Large intestine (tissue), 3 donors: ENCODE measurements around the gene MAJIN. TPM values are rescaled to one million over a fixed set of nuclear protein-coding genes. Genes with fewer than 3 reads are reported as not detected.
"Not testable (repeated sequence)": the region's sequence is repeated elsewhere in the genome, so short reads cannot be mapped to it uniquely, and the experiment has no call there.

ENCODE experiments used
- DNase-seq, 2 donors: peaks; one replicate each; pipeline versions ENCODE4 v3.0.0 to v3.0.0-alpha.2; 2013
- H3K27ac ChIP-seq: one replicate; pipeline ENCODE4 v1.5.1; 2013; ENCODE audit warnings: low read length
- H3K27me3 ChIP-seq: 2 replicates; pipeline ENCODE4 v1.6.1; 2013; ENCODE audit warnings: low read length; ENCODE audit not compliant: control insufficient read depth, insufficient read depth
- H3K36me3 ChIP-seq: 2 replicates; pipeline ENCODE4 v1.6.1; 2013; ENCODE audit warnings: low read length; ENCODE audit not compliant: control insufficient read depth, insufficient read depth
- H3K4me1 ChIP-seq: one replicate; pipeline ENCODE4 v1.6.1; 2013; ENCODE audit warnings: low read length; ENCODE audit not compliant: control insufficient read depth, insufficient read depth
- H3K4me3 ChIP-seq: one replicate; pipeline ENCODE4 v1.5.1; 2013; ENCODE audit warnings: low read length
- H3K9me3 ChIP-seq: one replicate; pipeline ENCODE4 v1.6.1; 2013; ENCODE audit warnings: mild to moderate bottlenecking, low read depth, low read length, moderate library complexity; ENCODE audit not compliant: control insufficient read depth
- WGBS: methylation state at CpG from one replicate; pipeline ENCODE4 v1.1.5; 2013; ENCODE audit warnings: low lambda C conversion rate; ENCODE audit not compliant: insufficient coverage; 5-methylcytosine and 5-hydroxymethylcytosine counted together
- polyA plus RNA-seq: library from polyadenylated mRNA; unstranded; fragments of 120-200 nt; gene quantifications from one replicate; pipeline ENCODE4 v1.2.1, GENCODE V29; 2013

MAJIN gene
- polyA plus RNA-seq, 1 donor = 0.09 TPM

DNA sequence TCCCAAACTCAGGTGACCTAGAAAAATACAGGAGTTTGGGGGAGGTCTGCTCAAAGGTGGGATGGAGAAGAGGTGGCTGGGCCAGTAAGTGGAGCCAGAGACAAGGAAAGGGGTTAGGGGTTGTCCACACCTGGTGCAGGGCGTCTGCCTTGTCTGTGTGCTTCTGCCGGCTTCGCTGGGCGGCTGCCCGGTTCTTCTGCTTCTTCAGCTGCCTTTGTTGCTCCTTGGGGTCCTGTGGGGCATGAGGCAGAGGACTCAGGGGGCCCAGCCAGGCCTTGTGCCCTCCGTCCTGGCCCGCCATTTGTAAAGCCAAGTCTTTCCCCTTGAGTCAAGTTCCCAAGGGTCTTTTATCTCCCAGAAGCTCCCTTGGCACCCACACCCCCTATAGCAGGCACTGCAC lies 22.4 kb upstream of the MAJIN start:
- Histone ChIP-seq H3K4me3 (no peak overlapping the region), H3K9me3 (no peaks in the 10 kb centered on the region), H3K4me1 (peaks cover 44% of the 10 kb centered on the region), H3K27me3 (no peaks in the 10 kb centered on the region), H3K27ac (no peak overlapping the region), H3K36me3 (peaks cover 14% of the 10 kb centered on the region)
- WGBS = no CpG with 5 or more reads among the region's 7 CpGs
- DNase-seq = no peak

DNA sequence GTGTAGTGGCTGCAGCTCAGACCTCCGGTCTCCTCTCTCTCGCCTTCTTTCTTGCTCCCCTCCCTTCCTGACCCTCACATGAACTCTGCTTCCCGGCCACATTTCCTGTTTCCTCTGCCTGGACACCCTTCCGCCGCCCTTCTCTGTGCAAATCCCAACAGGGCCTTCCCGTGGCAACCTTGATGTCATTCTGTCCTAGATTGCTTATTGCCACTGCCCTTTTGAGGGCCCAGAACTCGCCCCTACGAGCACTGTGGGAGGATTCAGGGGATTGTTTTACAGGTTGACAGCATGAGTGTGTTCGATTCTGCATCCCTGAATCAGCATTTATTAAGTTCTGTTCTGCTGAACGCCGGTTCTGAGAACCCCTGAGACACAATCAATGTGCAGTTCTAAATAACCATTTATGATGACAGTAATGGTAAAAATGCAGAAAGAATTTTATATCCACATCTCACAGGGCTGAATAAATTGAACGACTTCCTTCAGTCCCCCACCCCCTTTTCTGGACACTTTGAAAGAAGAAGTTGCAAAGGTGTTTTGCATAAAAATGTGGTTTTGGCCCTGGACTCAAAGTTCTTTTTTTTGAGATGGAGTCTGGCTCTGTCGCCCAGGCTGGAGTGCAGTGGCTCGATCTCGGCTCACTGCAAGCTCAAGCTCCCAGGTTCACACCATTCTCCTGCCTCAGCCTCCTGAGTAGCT lies 18.5 kb upstream of the MAJIN start:
- Histone ChIP-seq H3K9me3 (no peaks in the 10 kb centered on the region), H3K27me3 (no peaks in the 10 kb centered on the region), H3K36me3 (peaks cover 20% of the 10 kb centered on the region), H3K4me3 (no peak overlapping the region), H3K4me1 (peaks cover 19% of the 10 kb centered on the region), H3K27ac (peak overlapping the region; percentile 18)
- peak in 1 of 2 donors; percentile 33 for DNase-seq
- WGBS = 0% methylated on average over 1 of the region's 15 CpGs

DNA sequence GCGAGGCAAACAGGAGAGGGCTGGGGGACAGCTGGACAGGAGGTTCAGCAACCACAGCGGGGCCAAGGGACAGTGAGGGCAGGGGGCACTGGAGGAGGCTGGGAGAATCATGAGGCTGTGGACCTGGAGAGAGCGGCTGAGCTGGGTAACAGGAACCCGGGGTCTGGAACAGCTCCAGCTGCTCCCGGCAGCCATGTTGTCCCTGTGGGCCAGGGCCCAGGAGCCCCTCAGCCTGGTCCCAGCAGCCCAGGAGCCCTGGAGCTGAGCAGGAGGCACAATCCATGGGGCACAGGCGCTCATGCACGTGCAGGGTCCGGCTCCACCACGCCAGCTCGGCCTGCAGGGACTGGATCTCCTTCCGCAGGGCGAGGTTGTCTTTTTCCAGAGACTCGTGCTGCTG lies 17.5 kb upstream of the MAJIN start:
- H3K36me3 ChIP-seq = peaks cover 20% of the 10 kb centered on the region
- WGBS = no CpG with 5 or more reads among the region's 13 CpGs
- no peak overlapping the region for H3K27ac ChIP-seq
- H3K9me3 ChIP-seq = no peaks in the 10 kb centered on the region
- peaks cover 19% of the 10 kb centered on the region for H3K4me1 ChIP-seq
- no peak for DNase-seq
- no peaks in the 10 kb centered on the region for H3K27me3 ChIP-seq
- H3K4me3 ChIP-seq = no peak overlapping the region

DNA sequence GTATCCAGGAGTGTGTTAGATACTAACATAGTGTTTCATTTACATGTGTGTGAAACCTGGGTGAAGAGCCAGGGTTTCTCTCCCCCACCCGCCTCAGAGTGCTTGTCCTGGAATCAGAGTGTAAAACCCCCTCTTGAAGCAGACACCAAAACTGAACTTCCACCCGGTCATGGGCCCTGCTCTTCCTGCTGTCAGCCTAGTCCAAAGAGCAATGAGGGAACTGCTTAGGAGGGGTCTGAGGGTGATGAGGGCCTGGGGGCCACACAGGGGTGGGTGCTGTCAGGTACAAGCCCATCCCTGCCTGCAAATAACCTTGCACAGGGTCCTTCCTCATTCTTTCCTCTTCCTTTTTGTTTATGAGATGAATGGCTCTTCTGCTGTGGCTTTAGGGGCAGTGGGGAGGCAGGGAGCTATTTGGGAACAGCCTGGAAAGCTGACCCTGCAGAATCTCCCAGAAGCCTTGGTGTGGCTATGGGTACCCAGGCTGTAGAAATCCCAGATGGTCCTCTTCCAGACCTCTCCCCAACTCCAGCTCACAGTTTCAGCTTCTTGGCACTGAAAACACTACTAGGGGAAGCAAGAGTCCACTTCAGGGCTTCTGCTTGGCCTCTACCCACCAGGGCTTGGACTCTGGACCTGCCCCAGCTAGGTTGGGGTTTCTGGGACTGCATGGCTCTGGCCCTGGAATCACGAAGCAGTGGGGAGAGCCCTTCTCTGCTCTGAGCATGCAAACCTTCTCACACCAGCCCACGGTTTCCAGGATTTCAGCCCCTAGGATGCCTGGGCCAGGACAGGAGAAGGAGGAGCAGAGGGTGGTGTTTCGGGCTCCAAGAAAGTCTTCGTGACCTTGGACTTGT lies 16.3 kb upstream of the MAJIN start:
- no CpG with 5 or more reads among the region's 6 CpGs for WGBS
- H3K27me3 ChIP-seq = no peaks in the 10 kb centered on the region

DNA sequence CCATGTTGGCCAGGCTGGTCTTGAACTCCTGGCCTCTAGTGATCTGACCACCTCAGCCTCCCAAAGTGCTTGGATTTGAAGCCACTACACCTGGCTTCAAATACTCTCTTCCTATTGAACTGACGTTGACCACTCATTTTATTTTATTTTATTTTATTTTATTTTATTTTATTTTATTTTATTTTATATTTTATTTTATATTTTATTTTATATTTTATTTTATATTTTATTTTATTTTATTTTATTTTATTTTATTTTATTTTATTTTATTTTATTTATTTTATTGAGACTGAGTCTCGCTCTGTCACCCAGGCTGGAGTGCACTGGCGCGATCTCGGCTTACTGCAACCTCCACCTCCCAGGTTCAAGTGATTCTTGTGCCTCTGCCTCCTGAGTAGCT lies 11.4 kb upstream of the MAJIN start:
- DNase-seq, H3K27me3 ChIP-seq, H3K4me3 ChIP-seq, H3K36me3 ChIP-seq, H3K27ac ChIP-seq, H3K9me3 ChIP-seq, H3K4me1 ChIP-seq: not testable (repeated sequence)
- 90% methylated on average over 2 of the region's 5 CpGs for WGBS

More for the DNA sequence above, 16.3 kb upstream of the MAJIN start:
- DNase-seq = peak in 1 of 2 donors; percentile 57
- no peaks in the 10 kb centered on the region for H3K9me3 ChIP-seq
- H3K27ac ChIP-seq = peak overlapping the region; percentile 25
- no peak overlapping the region for H3K4me3 ChIP-seq
- H3K4me1 ChIP-seq = peaks cover 19% of the 10 kb centered on the region
- H3K36me3 ChIP-seq = peaks cover 12% of the 10 kb centered on the region

DNA sequence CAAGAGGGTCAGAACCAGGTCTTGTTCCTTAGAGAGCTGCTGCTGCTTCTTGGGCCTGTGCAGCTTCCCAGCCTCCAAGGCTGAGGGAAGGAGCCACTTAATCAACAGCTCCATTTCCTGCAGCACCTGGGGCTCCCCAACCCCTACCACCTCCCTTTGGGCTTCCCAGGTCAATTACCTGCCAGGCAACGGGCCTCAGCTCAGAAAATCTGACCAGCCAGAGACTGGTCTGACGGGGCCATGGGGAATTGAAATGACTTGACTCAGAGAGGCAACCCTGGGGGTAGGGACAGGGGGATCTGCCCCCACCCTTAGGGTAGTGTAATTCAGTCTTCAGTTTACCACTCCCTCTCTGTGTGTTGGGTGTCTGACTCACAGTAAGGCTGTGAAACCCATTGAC lies 4.7 kb upstream of the MAJIN start:
- Histone ChIP-seq H3K27me3 (peaks cover 1% of the 10 kb centered on the region), H3K9me3 (peaks cover under 1% of the 10 kb centered on the region), H3K36me3 (no peaks in the 10 kb centered on the region), H3K4me1 (peaks cover 6% of the 10 kb centered on the region), H3K4me3 (no peak overlapping the region), H3K27ac (no peak overlapping the region)
- no peak for DNase-seq
- WGBS = no CpG with 5 or more reads among the region's 2 CpGs

DNA sequence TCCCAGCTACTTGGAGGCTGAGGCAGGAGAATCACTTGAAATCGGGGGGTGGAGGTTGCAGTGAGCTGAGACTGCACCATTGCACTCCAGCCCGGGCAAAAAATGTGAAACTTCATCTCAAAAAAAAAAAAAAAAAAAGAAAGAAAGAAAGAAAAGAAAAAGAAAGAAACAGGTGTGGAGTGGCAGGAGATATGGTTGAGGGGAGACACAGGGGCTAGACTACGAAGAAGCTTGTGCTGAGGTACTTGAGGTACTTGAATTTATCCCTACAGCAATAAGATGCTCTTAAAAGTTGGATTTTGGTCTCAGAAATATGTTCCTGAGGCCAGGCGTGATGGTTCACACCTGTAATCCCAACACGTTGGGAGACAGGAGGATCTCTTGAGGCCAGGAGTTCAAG lies 2.2 kb upstream of the MAJIN start:
- H3K27me3 ChIP-seq = peaks cover 5% of the 10 kb centered on the region
- peaks cover 4% of the 10 kb centered on the region for H3K9me3 ChIP-seq
- H3K36me3 ChIP-seq = no peaks in the 10 kb centered on the region
- no CpG with 5 or more reads among the region's 5 CpGs for WGBS
- no peak overlapping the region for H3K4me3 ChIP-seq
- H3K27ac ChIP-seq = no peak overlapping the region
- H3K4me1 ChIP-seq = peaks cover 10% of the 10 kb centered on the region
- no peak for DNase-seq

DNA sequence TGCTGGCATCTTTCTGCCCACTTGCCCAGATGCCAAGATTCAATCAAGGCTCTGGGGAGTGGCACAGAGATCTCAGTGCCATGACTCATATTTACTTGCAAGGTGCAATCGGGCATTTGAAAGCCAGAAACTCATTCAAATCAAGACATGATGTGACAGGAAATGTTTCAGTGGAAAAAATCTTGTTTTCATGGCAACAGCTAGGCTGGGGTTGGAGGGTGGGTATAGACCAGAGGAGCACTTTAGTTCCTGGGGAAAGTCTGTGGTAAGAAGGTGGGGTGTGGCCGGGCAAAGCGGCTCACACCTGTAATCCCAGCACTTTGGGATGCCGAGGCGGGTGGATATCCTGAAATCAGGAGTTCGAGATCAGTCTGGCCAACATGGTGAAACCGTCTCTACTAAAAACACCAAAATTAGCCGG lies 1.2 kb downstream of the MAJIN start:
- peaks cover 4% of the 10 kb centered on the region for H3K9me3 ChIP-seq
- peaks cover 5% of the 10 kb centered on the region for H3K27me3 ChIP-seq
- no CpG with 5 or more reads among the region's 8 CpGs for WGBS
- no peak overlapping the region for H3K4me3 ChIP-seq
- no peak for DNase-seq
- peaks cover 10% of the 10 kb centered on the region for H3K4me1 ChIP-seq
- H3K36me3 ChIP-seq = no peaks in the 10 kb centered on the region
- H3K27ac ChIP-seq = no peak overlapping the region

DNA sequence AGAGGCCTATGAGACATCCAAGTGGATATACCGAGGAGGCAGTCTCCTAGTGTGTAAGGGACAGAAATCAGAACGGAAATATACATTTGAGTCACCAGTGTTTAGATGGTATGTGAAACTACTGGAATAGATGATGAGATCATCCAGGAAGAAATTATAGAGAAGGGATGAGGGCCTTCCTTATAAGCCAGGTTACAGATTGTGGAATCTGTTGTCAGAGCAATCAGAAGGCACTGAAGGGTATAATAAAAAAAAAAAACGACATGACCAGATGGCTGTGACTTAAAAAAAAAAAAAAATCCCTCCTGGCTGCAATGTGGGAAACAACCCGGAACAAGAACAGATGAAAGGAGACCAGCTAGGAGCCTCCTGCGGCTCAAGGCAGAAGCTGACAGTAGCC lies 2.7 kb downstream of the MAJIN start:
- Histone ChIP-seq H3K36me3 (no peaks in the 10 kb centered on the region), H3K9me3 (peaks cover 4% of the 10 kb centered on the region), H3K4me1 (peaks cover 10% of the 10 kb centered on the region), H3K27me3 (peaks cover 5% of the 10 kb centered on the region), H3K27ac (peak overlapping the region; percentile 60), H3K4me3 (no peak overlapping the region)
- peak; percentile 36 to 73 for DNase-seq
- WGBS = 13% methylated on average over 1 of the region's 5 CpGs

DNA sequence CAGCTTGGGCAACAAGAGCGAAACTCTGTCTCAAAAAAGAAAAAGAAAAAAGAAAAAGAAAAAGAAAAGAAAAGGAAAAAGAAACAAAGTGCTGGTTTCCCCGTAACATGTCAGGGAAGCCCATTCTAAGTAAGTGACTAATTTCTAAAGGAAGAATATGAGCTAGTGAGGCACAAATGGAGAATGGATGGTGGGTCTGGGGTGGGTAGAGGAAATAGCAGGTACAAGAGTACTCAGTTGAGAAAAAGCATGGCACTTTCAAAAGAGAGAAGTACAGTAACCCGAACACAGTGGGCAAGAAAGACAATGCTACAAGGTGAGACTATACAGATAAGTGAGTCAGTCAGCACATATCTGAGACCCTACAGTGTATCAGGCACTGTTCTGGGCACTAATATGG lies 4.5 kb downstream of the MAJIN start:
- Histone ChIP-seq H3K27ac (no peak overlapping the region), H3K36me3 (no peaks in the 10 kb centered on the region), H3K27me3 (peaks cover 5% of the 10 kb centered on the region), H3K9me3 (peaks cover 4% of the 10 kb centered on the region), H3K4me3 (no peak overlapping the region), H3K4me1 (peaks cover 10% of the 10 kb centered on the region)
- WGBS = 97% methylated on average over 2 of the region's 3 CpGs
- DNase-seq = no peak
